Neuronal stem cell (in vitro differentiated cells): ENCODE results near the gene C21orf91.

Experiments
- DNase-seq: peaks from one replicate; pipeline ENCODE4 v3.0.0-alpha.2; 2013; ENCODE audit warnings: low spot score
- H2AFZ ChIP-seq: one replicate; pipeline ENCODE4 v1.6.1; 2013; ENCODE audit warnings: mild to moderate bottlenecking, low read length, inconsistent platforms
- H2AK5ac ChIP-seq: 2 replicates; pipeline ENCODE4 v1.6.1; 2013; ENCODE audit warnings: low read depth, mild to moderate bottlenecking, inconsistent platforms, low read length, moderate library complexity, mixed read lengths
- H2BK120ac ChIP-seq: 2 replicates; pipeline ENCODE4 v1.6.1; 2013; ENCODE audit warnings: low read depth, mild to moderate bottlenecking, inconsistent platforms, low read length, moderate library complexity, mixed read lengths
- H2BK12ac ChIP-seq: one replicate; pipeline ENCODE4 v1.6.1; 2013; ENCODE audit warnings: low read length, inconsistent platforms
- H2BK15ac ChIP-seq: 2 replicates; pipeline ENCODE4 v1.6.1; 2013; ENCODE audit warnings: mild to moderate bottlenecking, low read length, inconsistent platforms, mixed read lengths
- H2BK5ac ChIP-seq: one replicate; pipeline ENCODE4 v1.6.1; 2013; ENCODE audit warnings: inconsistent platforms, mild to moderate bottlenecking, low read length, moderate library complexity
- H3K14ac ChIP-seq: one replicate; pipeline ENCODE4 v1.6.1; 2013; ENCODE audit warnings: low read length, inconsistent platforms
- H3K18ac ChIP-seq: 2 replicates; pipeline ENCODE4 v1.6.1; 2013; ENCODE audit warnings: low read length, inconsistent platforms
- H3K23ac ChIP-seq: 2 replicates; pipeline ENCODE4 v1.6.1; 2013; ENCODE audit warnings: low read depth, mild to moderate bottlenecking, mixed read lengths, low read length, inconsistent platforms; ENCODE audit not compliant: poor library complexity
- H3K27ac ChIP-seq: replicated peaks from 3 replicates; pipeline ENCODE4 v1.5.1; 2013; ENCODE audit warnings: low read length, inconsistent platforms
- H3K27me3 ChIP-seq, 3 experiments: 2 replicates each; pipeline ENCODE4 v1.6.1; 2013; ENCODE audit warnings: low read length in 3 of 3, mild to moderate bottlenecking in 2 of 3, inconsistent platforms in 1 of 3, low read depth in 1 of 3, mixed read lengths in 1 of 3, moderate library complexity in 1 of 3; ENCODE audit not compliant: control insufficient read depth in 3 of 3, insufficient read depth in 3 of 3
- H3K36me3 ChIP-seq, 2 donors: replicated peaks in 1 of 2; 2 replicates each; pipeline ENCODE4 v1.6.1; 2013; ENCODE audit warnings: low read length in 2 of 2; ENCODE audit not compliant: control insufficient read depth in 2 of 2, insufficient read depth in 2 of 2
- H3K4ac ChIP-seq: 2 replicates; pipeline ENCODE4 v1.6.1; 2013; ENCODE audit warnings: inconsistent platforms, mild to moderate bottlenecking, low read length, moderate library complexity
- H3K4me1 ChIP-seq, 2 donors: 1 replicate in 1 of 2; 2 replicates in 1 of 2; pipeline ENCODE4 v1.6.1; 2013; ENCODE audit warnings: low read length in 2 of 2, low read depth in 1 of 2; ENCODE audit not compliant: control insufficient read depth in 2 of 2, insufficient read depth in 1 of 2
- H3K4me2 ChIP-seq: one replicate; pipeline ENCODE4 v1.6.1; 2013; ENCODE audit warnings: mild to moderate bottlenecking, low read length, inconsistent platforms; ENCODE audit not compliant: insufficient read depth, poor library complexity, severe bottlenecking
- H3K4me3 ChIP-seq, 2 donors: 2 replicates each; pipeline ENCODE4 v1.5.1; 2013; ENCODE audit warnings: low read length in 2 of 2, mild to moderate bottlenecking in 2 of 2, inconsistent platforms in 1 of 2, moderate library complexity in 1 of 2
- H3K79me1 ChIP-seq: one replicate; pipeline ENCODE4 v1.6.1; 2013; ENCODE audit warnings: low read depth, mild to moderate bottlenecking, inconsistent platforms, low read length, moderate library complexity
- H3K9ac ChIP-seq: one replicate; pipeline ENCODE4 v1.6.1; 2013; ENCODE audit warnings: mild to moderate bottlenecking, low read depth, low read length, inconsistent platforms; ENCODE audit not compliant: poor library complexity
- H3K9me3 ChIP-seq, 2 donors: replicated peaks in 1 of 2; 2 replicates each; pipeline versions ENCODE3 to v1.6.1; 2013; ENCODE audit warnings: low read length in 2 of 2, mild to moderate bottlenecking in 2 of 2, inconsistent platforms in 1 of 2, low read depth in 1 of 2, mixed read lengths in 1 of 2, moderate library complexity in 1 of 2; ENCODE audit not compliant: control insufficient read depth in 2 of 2, insufficient read depth in 1 of 2
- H4K8ac ChIP-seq: one replicate; pipeline ENCODE4 v1.6.1; 2013; ENCODE audit warnings: low read depth, mild to moderate bottlenecking, inconsistent platforms, low read length, moderate library complexity
- H4K91ac ChIP-seq: one replicate; pipeline ENCODE4 v1.6.1; 2013; ENCODE audit warnings: low read length, low read depth, mild to moderate bottlenecking, inconsistent platforms; ENCODE audit not compliant: poor library complexity
- WGBS, 2 donors: extraction: QIAGEN DNeasy Blood & Tissue Kit; methylation state at CpG; one replicate each; pipeline ENCODE4 v1.1.7; 2013; ENCODE audit warnings: missing lambda C conversion rate in 2 of 2, mixed read lengths in 1 of 2; ENCODE audit not compliant: insufficient read length in 2 of 2, insufficient replicate concordance in 1 of 2; ENCODE audit errors: extremely low coverage in 2 of 2; 5-methylcytosine and 5-hydroxymethylcytosine counted together

Gene C21orf91

GRCh38 chr21:17763288-17764037 lies 55.7 kb downstream of the C21orf91 start:
- Histone ChIP-seq H3K9ac (no peak overlapping the region), H2BK5ac (no peak overlapping the region), H3K23ac (no peak overlapping the region), H4K8ac (no peak overlapping the region), H2AFZ (no peak overlapping the region), H2AK5ac (no peak overlapping the region), H3K4ac (no peak overlapping the region), H2BK12ac (no peak overlapping the region), H3K4me3 (no peak overlapping the region), H4K91ac (no peak overlapping the region), H3K9me3 (no peaks in the 10 kb centered on the region), H3K4me1 (peaks cover 0 to 1% of the 10 kb centered on the region in 2 donors), H2BK15ac (no peak overlapping the region), H3K27me3 (no peaks in the 10 kb centered on the region), H2BK120ac (no peak overlapping the region), H3K14ac (no peak overlapping the region), H3K4me2 (no peak overlapping the region), H3K36me3 (no peaks in the 10 kb centered on the region), H3K79me1 (no peaks in the 10 kb centered on the region), H3K18ac (no peak overlapping the region), H3K27ac (no peak overlapping the region)
- no CpG with 5 or more reads among the region's 9 CpGs for WGBS, 2 donors
- DNase-seq, result no peak

GRCh38 chr21:17759511-17760178 lies 59.5 kb downstream of the C21orf91 start:
- no peak overlapping the region for H3K14ac ChIP-seq
- H3K9me3 ChIP-seq, result no peaks in the 10 kb centered on the region
- no peak overlapping the region for H3K18ac ChIP-seq
- no peaks in the 10 kb centered on the region for H3K79me1 ChIP-seq
- H3K4me1 ChIP-seq, result peaks cover 0 to 1% of the 10 kb centered on the region in 2 donors
- no peak overlapping the region for H2BK120ac ChIP-seq
- no peak overlapping the region for H4K91ac ChIP-seq
- H3K27ac ChIP-seq, result no peak overlapping the region
- no peak overlapping the region for H3K9ac ChIP-seq
- no peak overlapping the region for H2AK5ac ChIP-seq
- H3K4me3 ChIP-seq, result no peak overlapping the region
- H3K27me3 ChIP-seq, result no peaks in the 10 kb centered on the region
- H2AFZ ChIP-seq, result no peak overlapping the region
- no peak overlapping the region for H2BK5ac ChIP-seq
- 100% methylated on average over 1 of the region's 4 CpGs; no CpG with 5 or more reads in 1 of the 2 donors for WGBS, 2 donors
- H3K4me2 ChIP-seq, result no peak overlapping the region
- H3K4ac ChIP-seq, result no peak overlapping the region
- no peak overlapping the region for H2BK15ac ChIP-seq
- H4K8ac ChIP-seq, result no peak overlapping the region
- no peaks in the 10 kb centered on the region for H3K36me3 ChIP-seq
- no peak overlapping the region for H3K23ac ChIP-seq
- no peak for DNase-seq
- H2BK12ac ChIP-seq, result no peak overlapping the region

- H4K91ac ChIP-seq, result no peak overlapping the region
- no peaks in the 10 kb centered on the region for H3K36me3 ChIP-seq
- no peak overlapping the region for H2BK15ac ChIP-seq
- H3K4ac ChIP-seq, result no peak overlapping the region
- H4K8ac ChIP-seq, result no peak overlapping the region
- no peak overlapping the region for H3K23ac ChIP-seq
- no peak overlapping the region for H2AFZ ChIP-seq
- DNase-seq, result no peak
- H3K4me1 ChIP-seq, result peaks cover 0 to 1% of the 10 kb centered on the region in 2 donors
- no peaks in the 10 kb centered on the region for H3K27me3 ChIP-seq
- no peaks in the 10 kb centered on the region for H3K9me3 ChIP-seq
- H3K18ac ChIP-seq, result no peak overlapping the region
- no CpG with 5 or more reads among the region's 4 CpGs for WGBS, 2 donors
- no peak overlapping the region for H2AK5ac ChIP-seq
- no peak overlapping the region for H3K9ac ChIP-seq
- H3K79me1 ChIP-seq, result no peaks in the 10 kb centered on the region
- no peak overlapping the region for H3K4me2 ChIP-seq
- no peak overlapping the region for H2BK12ac ChIP-seq
- H3K4me3 ChIP-seq, result no peak overlapping the region
- H2BK5ac ChIP-seq, result no peak overlapping the region
- H2BK120ac ChIP-seq, result no peak overlapping the region
- no peak overlapping the region for H3K27ac ChIP-seq
- H3K14ac ChIP-seq, result no peak overlapping the region
Measured at GRCh38 chr21:17758683-17759082, 60.5 kb downstream of the C21orf91 start.

GRCh38 chr21:17757671-17758070 lies 61.5 kb downstream of the C21orf91 start:
- WGBS, 2 donors, result no CpG with 5 or more reads among the region's 20 CpGs

More at GRCh38 chr21:17757671-17758070, 61.5 kb downstream of the C21orf91 start:
- Histone ChIP-seq H2BK12ac (no peak overlapping the region), H2BK15ac (no peak overlapping the region), H2BK5ac (no peak overlapping the region), H3K4me2 (no peak overlapping the region), H2BK120ac (no peak overlapping the region), H3K27me3 (no peaks in the 10 kb centered on the region), H3K27ac (no peak overlapping the region), H3K18ac (no peak overlapping the region), H3K4ac (no peak overlapping the region), H2AK5ac (no peak overlapping the region), H3K36me3 (no peaks in the 10 kb centered on the region), H3K9me3 (no peaks in the 10 kb centered on the region), H4K91ac (no peak overlapping the region), H3K14ac (no peak overlapping the region), H4K8ac (no peak overlapping the region), H3K4me1 (peaks cover 0 to 1% of the 10 kb centered on the region in 2 donors), H3K4me3 (no peak overlapping the region), H2AFZ (no peak overlapping the region), H3K23ac (no peak overlapping the region), H3K9ac (no peak overlapping the region), H3K79me1 (no peaks in the 10 kb centered on the region)
- DNase-seq, result no peak
